Ovary (tissue), 9 donors: ENCODE results near the gene ACTN1. TPM values are rescaled to one million over a fixed set of nuclear protein-coding genes. Genes with fewer than 3 reads are reported as not detected.
A peak's percentile ranks its signal among the peaks of the same experiment; 100 is the strongest.

Experiments used
- DNase-seq, 5 donors: peaks; one replicate each; pipeline ENCODE4 v3.0.0-alpha.2; 2019 to 2020
- H3K27ac ChIP-seq, 2 donors: fragments of 200-600 bp; one replicate each; pipeline versions ENCODE4 v1.5.1 to v1.8.0; 2019 to 2022
- H3K27me3 ChIP-seq: fragments of 200-600 bp; one replicate; pipeline ENCODE4 v1.8.0; 2022
- H3K36me3 ChIP-seq: fragments of 200-600 bp; sonication (generic); one replicate; pipeline ENCODE4 v1.5.1; 2019
- H3K4me1 ChIP-seq: one replicate; pipeline ENCODE4 v1.8.1; 2013; ENCODE audit warnings: mild to moderate bottlenecking, moderate library complexity; ENCODE audit not compliant: insufficient read depth
- H3K4me3 ChIP-seq: fragments of 200-600 bp; sonication (generic); one replicate; pipeline ENCODE4 v1.5.1; 2017
- H3K9me3 ChIP-seq, 2 donors: fragments of 200-600 bp in 1 of 2; sonication (generic) in 1 of 2; one replicate each; pipeline versions ENCODE4 v1.5.1 to v1.8.1; 2013 to 2019; ENCODE audit warnings: mild to moderate bottlenecking in 1 of 2, moderate library complexity in 1 of 2
- CTCF ChIP-seq, 3 donors: fragments of 450-650 bp in 2 of 3; fragments of 200-600 bp in 1 of 3; IDR thresholded peaks; one replicate each; pipeline versions ENCODE4 v1.5.1 to v1.8.0; 2016 to 2022; ENCODE audit warnings: antibody characterized with exemption in 3 of 3, mild to moderate bottlenecking in 1 of 3
- EP300 ChIP-seq: sonication (generic); formaldehyde crosslinking; IDR thresholded peaks from one replicate; pipeline ENCODE4 v1.6.1; 2017; ENCODE audit warnings: antibody characterized with exemption
- POLR2A ChIP-seq: fragments of 450-650 bp; IDR thresholded peaks from one replicate; pipeline ENCODE4 v1.6.1; 2017; ENCODE audit warnings: antibody characterized with exemption, mild to moderate bottlenecking, moderate library complexity
- WGBS, 3 donors: extraction: QIAGEN DNeasy Blood & Tissue Kit in 1 of 3; methylation state at CpG; one replicate each; pipeline versions ENCODE4 v1.1.5 to v1.1.7; 2013 to 2017; 5-methylcytosine and 5-hydroxymethylcytosine counted together
- intact Hi-C, 4 donors: fragments of 100-400 bp; cut with DNase I; formaldehyde crosslinking; loops; one replicate each; pipeline versions ENCODE4 v1.11.0 to v1.15.1; 2022 to 2023
- polyA plus RNA-seq, 2 donors: library from polyadenylated mRNA; stranded (reverse); fragments of 200-250 nt in 1 of 2; fragments of 350-450 nt in 1 of 2; fragmentation: Illumina TruSeq in 1 of 2; extraction: RNeasy Lipid Tissue Mini Kit (QIAGEN cat#74804) in 1 of 2; gene quantifications; one replicate each; pipeline ENCODE4 v1.2.3, GENCODE V29; 2013 to 2014
- total RNA-seq, 7 donors: library from RNA; depleted of rRNA in 2 of 7; stranded (reverse); fragments of >200 nt in 2 of 7; fragmentation: NEBNext Ultra II Directional in 3 of 7; extraction: Animal tissue kit (Norgen Biotek cat#: 25700) in 3 of 7; gene quantifications; one replicate each; pipeline versions ENCODE4 v1.1.0 to v1.2.4, GENCODE V29; 2016 to 2023
- donor health status: DM: no; HTN: no; CAD: no; lungs with moderate emphysema.
- donor health status: DM: no; HTN: no; CAD: no.
- donor health status: Bipolar disorder and iron deficiency.
- donor health status: DM: yes; HTN: yes; CAD: no.
- donor health status: DM: no; HTN: no; CAD: no.
- donor health status: DM: yes; HTN: yes; CAD: no.

ACTN1 gene
- total and polyA plus RNA-seq, 9 donors, result 39.0 to 203 (median 138) TPM

- DNase-seq, result peak; percentile 76 to 86 (median 80)
- H3K27me3 ChIP-seq, result no peaks in the 10 kb centered on the region
- WGBS, 3 donors, result 0 to 1% (median 0%) methylated on average over 15 to 25 of the region's 25 CpGs
- H3K9me3 ChIP-seq, result no peaks in the 10 kb centered on the region
- peak; percentile 41 for TF ChIP-seq POLR2A
- TF ChIP-seq EP300, result no peak
- no peaks in the 10 kb centered on the region for H3K36me3 ChIP-seq
- peak overlapping the region; percentile 80 for H3K4me3 ChIP-seq
- peaks cover 24% of the 10 kb centered on the region for H3K4me1 ChIP-seq
- intact Hi-C loops, result loop anchor here (2.0 to 10.0 kb wide), 7 partner anchors 25 to 117 kb away; no protein-coding TSS in a partner anchor
- H3K27ac ChIP-seq, result peak overlapping the region; percentile 96 to 97
Observed at GRCh38 chr14:68977718-68978171, 1.4 kb downstream of the ACTN1 start.

- Histone ChIP-seq H3K4me1 (peaks cover 22% of the 10 kb centered on the region), H3K9me3 (no peaks in the 10 kb centered on the region), H3K27me3 (no peaks in the 10 kb centered on the region), H3K4me3 (peak overlapping the region; percentile 80), H3K36me3 (no peaks in the 10 kb centered on the region), H3K27ac (peak overlapping the region; percentile 96 to 97)
- TF ChIP-seq POLR2A (no peak), CTCF (IDR thresholded peaks at IDR 0.05) (no peak), EP300 (no peak)
- WGBS, 3 donors, result 0 to 4% (median 3%) methylated on average over 8 of the region's 8 CpGs
- peak in 2 of 5 donors; percentile 46 to 55 for DNase-seq
- intact Hi-C loops, result loop anchor here (2.0 to 10.0 kb wide), 7 partner anchors 24 to 118 kb away; no protein-coding TSS in a partner anchor
Observed at GRCh38 chr14:68977180-68977717, 1.9 kb downstream of the ACTN1 start.

GRCh38 chr14:68976160-68977067 lies 2.7 kb downstream of the ACTN1 start:
- H3K36me3 ChIP-seq, result no peaks in the 10 kb centered on the region
- intact Hi-C loops, result loop anchor here (2.0 to 10.0 kb wide), 7 partner anchors 24 to 118 kb away; no protein-coding TSS in a partner anchor

GRCh38 chr14:68975667-68976066 lies 3.4 kb downstream of the ACTN1 start:
- Histone ChIP-seq H3K4me3 (peak overlapping the region; percentile 9), H3K4me1 (peaks cover 21% of the 10 kb centered on the region), H3K27ac (peak overlapping the region in 1 of 2 donors; percentile 97), H3K27me3 (no peaks in the 10 kb centered on the region), H3K9me3 (no peaks in the 10 kb centered on the region), H3K36me3 (no peaks in the 10 kb centered on the region)
- WGBS, 3 donors, result 14 to 25% (median 19%) methylated on average over 7 of the region's 7 CpGs
- TF ChIP-seq CTCF (IDR thresholded peaks at IDR 0.05) (no peak), POLR2A (no peak), EP300 (no peak)
- DNase-seq, result peak in 1 of 5 donors; percentile 23
- intact Hi-C loops, result loop anchor here (2.0 to 10.0 kb wide), 7 partner anchors 23 to 119 kb away; no protein-coding TSS in a partner anchor

More at GRCh38 chr14:68976160-68977067, 2.7 kb downstream of the ACTN1 start:
- WGBS, 3 donors, result 35 to 43% (median 37%) methylated on average over 13 of the region's 13 CpGs
- Histone ChIP-seq H3K4me1 (peaks cover 21% of the 10 kb centered on the region), H3K4me3 (peak overlapping the region; percentile 80), H3K27me3 (no peaks in the 10 kb centered on the region), H3K9me3 (no peaks in the 10 kb centered on the region), H3K27ac (peak overlapping the region; percentile 96 to 97)
- no peak for TF ChIP-seq POLR2A
- no peak for TF ChIP-seq CTCF (IDR thresholded peaks at IDR 0.05)
- TF ChIP-seq EP300, result no peak
- peak; percentile 41 to 68 (median 53) for DNase-seq
